Measurements from ENCODE around the gene KREMEN1.

KREMEN1 gene

DNA sequence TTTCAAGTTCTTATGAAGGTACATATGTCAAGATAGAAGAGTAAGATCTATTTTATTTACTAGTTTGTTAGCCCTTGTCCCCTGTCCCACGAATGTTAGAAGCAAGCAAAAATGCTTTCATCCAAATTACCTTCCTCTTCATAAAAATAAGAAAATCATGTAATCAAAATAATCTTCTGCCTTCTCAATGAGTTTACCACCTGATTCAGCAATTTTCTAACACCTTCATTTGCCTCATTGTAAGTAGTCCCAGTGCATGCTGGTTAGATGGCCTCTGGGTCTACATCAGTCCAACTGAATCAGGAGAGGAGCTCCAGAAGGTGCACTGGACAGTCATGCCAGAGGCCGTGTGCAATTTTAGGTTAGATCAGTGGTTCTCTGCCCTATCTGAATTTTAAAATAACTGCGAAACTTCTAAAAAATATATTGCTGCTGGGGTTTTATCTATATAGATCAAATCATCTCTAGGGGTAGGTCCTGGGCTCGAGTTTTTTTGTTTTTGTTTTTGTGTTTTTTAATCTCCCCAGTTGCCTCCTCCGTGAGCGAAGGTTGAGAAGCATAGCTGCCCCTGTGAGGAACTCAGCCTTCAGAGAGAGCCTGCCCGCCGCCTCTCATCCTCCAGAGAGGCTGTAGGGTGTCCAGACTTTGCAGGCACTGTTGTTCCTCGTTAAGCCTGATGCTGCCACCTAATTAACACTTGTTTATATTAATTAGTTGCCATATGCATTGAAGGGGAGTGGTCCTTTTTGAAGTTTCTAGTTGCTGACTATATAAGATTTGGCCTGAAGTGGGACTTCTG is 43.4 kb upstream of the KREMEN1 start:
- no peaks in the 10 kb centered on the region for H3K27me3 ChIP-seq (ENCODE audit: insufficient read depth, low read depth)
- TF ChIP-seq, protein P1, sequence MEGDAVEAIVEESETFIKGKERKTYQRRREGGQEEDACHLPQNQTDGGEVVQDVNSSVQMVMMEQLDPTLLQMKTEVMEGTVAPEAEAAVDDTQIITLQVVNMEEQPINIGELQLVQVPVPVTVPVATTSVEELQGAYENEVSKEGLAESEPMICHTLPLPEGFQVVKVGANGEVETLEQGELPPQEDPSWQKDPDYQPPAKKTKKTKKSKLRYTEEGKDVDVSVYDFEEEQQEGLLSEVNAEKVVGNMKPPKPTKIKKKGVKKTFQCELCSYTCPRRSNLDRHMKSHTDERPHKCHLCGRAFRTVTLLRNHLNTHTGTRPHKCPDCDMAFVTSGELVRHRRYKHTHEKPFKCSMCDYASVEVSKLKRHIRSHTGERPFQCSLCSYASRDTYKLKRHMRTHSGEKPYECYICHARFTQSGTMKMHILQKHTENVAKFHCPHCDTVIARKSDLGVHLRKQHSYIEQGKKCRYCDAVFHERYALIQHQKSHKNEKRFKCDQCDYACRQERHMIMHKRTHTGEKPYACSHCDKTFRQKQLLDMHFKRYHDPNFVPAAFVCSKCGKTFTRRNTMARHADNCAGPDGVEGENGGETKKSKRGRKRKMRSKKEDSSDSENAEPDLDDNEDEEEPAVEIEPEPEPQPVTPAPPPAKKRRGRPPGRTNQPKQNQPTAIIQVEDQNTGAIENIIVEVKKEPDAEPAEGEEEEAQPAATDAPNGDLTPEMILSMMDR (conservative IDR thresholded peaks at IDR 0.05; ENCODE audit: low read depth, low read length): no peak
- H3K9ac ChIP-seq: no peak overlapping the region
- no peaks in the 10 kb centered on the region for H3K36me3 ChIP-seq (ENCODE audit: insufficient read depth)
- H2AFZ ChIP-seq (ENCODE audit: low read depth): no peak overlapping the region
- H3K27ac ChIP-seq: no peak overlapping the region
- no peaks in the 10 kb centered on the region for H3K4me1 ChIP-seq (ENCODE audit: low read depth, poor library complexity, severe bottlenecking)
- H3K4me2 ChIP-seq: no peak overlapping the region
- no peaks in the 10 kb centered on the region for H3K79me2 ChIP-seq (ENCODE audit: insufficient read depth, low read depth)
- H3K4me3 ChIP-seq (IDR thresholded peaks at IDR 0.05; ENCODE audit: insufficient read depth, low read depth, low read length): no peak overlapping the region
- no peaks in the 10 kb centered on the region for H4K20me1 ChIP-seq (ENCODE audit: insufficient read depth)

DNA sequence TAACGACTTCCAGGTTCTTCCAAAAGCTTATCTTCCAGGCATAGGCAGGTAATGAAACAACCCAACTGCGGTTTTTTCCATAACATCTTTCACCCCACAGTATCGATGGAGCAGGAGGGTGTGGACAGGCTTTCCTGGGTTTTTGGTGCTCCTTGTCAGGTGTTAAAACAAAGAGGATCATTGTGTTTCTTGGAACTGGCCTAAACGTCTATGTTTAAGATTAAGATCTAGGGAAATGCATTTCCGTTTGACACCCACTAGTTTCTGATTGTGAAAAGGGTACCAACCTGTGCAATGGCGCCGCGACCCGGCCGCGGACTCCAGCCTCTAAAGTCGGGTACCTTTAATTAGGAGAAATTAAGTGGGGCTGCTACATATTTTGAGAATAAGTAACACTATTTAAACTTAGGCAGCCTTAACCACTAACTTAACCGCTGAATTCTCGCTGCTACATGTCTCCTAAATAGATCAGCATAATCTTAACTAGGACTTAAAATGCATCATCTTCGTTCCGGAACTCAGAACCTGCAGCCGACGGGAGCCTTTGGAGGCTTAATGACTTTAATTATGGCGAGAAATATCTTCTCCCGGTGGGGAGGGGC is 42.7 kb upstream of the KREMEN1 start:
- Histone ChIP-seq H3K4me1 (ENCODE audit: low read depth, poor library complexity, severe bottlenecking) (no peaks in the 10 kb centered on the region), H3K9ac (no peak overlapping the region), H3K79me2 (ENCODE audit: insufficient read depth, low read depth) (no peaks in the 10 kb centered on the region), H3K27me3 (ENCODE audit: insufficient read depth, low read depth) (no peaks in the 10 kb centered on the region), H3K4me2 (no peak overlapping the region), H3K27ac (no peak overlapping the region), H3K36me3 (ENCODE audit: insufficient read depth) (no peaks in the 10 kb centered on the region), H4K20me1 (ENCODE audit: insufficient read depth) (no peaks in the 10 kb centered on the region), H3K4me3 (IDR thresholded peaks at IDR 0.05; ENCODE audit: insufficient read depth, low read depth, low read length) (no peak overlapping the region), H2AFZ (ENCODE audit: low read depth) (no peak overlapping the region)
- TF ChIP-seq, protein P1 (conservative IDR thresholded peaks at IDR 0.05; ENCODE audit: low read depth, low read length): no peak

DNA sequence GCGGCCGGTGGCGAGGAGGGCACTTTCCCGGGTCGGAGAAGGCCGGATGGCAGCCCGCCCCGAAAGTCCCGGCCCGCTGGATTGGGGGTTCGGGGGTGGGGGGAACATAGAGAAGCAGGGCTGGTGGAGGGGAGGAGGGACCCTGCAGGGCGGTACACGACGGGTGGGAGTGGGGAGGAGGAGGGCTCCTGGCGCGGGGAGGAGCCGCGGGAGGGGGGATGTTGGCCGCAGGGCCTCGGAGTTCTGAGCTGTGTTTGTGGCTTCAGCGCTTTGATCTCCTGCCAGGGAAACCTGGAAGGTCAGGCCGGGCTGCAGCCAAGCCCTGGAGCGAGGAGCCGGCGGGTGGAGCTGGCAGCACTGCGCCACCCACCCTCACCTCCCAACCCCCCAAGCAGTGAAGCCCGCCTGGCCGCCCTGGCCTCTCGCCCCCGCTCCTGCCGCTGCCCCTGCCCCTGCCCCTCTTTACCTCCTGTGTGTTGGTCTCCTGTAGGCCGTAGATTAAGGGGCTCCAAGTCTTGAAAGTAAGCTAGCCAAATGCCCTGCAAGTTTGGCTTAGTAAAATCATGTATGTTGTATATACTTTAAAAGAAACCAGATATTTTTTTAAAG is 42.1 kb upstream of the KREMEN1 start:
- no peak overlapping the region for H3K9ac ChIP-seq
- TF ChIP-seq, protein P1 (conservative IDR thresholded peaks at IDR 0.05; ENCODE audit: low read depth, low read length): no peak
- H4K20me1 ChIP-seq (ENCODE audit: insufficient read depth): no peaks in the 10 kb centered on the region
- H3K4me1 ChIP-seq (ENCODE audit: low read depth, poor library complexity, severe bottlenecking): no peaks in the 10 kb centered on the region
- no peak overlapping the region for H2AFZ ChIP-seq (ENCODE audit: low read depth)
- H3K27me3 ChIP-seq (ENCODE audit: insufficient read depth, low read depth): no peaks in the 10 kb centered on the region
- no peak overlapping the region for H3K4me3 ChIP-seq (IDR thresholded peaks at IDR 0.05; ENCODE audit: insufficient read depth, low read depth, low read length)
- H3K4me2 ChIP-seq: no peak overlapping the region
- no peaks in the 10 kb centered on the region for H3K36me3 ChIP-seq (ENCODE audit: insufficient read depth)
- no peak overlapping the region for H3K27ac ChIP-seq
- H3K79me2 ChIP-seq (ENCODE audit: insufficient read depth, low read depth): no peaks in the 10 kb centered on the region

DNA sequence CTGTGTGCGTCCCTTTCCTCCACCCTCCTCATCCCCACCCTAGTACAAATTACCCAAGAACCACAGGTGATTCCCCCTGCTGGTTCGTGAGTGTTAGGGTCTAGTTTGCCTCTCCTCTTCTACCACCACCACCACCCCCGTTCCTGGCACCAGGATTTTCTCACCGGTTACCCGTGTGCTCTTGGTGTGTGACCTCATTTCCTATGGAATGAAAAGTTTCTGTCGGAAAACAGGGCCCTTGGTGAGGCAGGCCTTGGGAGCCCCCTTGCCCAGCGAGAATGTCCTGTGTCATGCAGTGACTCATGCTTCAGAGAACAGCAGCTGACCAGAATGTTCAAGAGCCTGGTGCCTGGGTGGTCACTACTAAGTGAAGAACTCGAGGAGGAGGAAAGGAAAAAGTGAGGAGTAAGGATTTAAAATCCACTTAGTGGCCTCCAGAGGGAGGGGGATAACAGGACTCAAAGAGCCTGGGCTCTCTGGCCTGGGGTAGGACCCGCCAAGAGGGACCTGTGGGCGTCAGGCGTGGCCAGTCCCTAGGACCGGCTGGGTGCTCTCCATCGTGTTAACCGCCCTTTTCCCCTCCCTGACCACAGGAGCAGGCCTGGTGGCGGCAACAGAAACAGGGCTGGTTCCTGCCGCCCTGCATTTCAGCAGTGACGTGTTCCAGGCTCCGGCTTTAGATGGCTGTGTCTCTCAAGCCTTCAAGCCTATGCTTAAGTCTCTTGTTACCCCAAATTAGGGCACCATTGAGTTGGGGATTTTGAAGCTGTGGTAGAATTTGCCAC is 41.4 kb upstream of the KREMEN1 start:
- Histone ChIP-seq H3K27ac (no peak overlapping the region), H3K27me3 (ENCODE audit: insufficient read depth, low read depth) (no peaks in the 10 kb centered on the region), H3K36me3 (ENCODE audit: insufficient read depth) (no peaks in the 10 kb centered on the region), H3K9ac (no peak overlapping the region), H3K79me2 (ENCODE audit: insufficient read depth, low read depth) (no peaks in the 10 kb centered on the region), H3K4me3 (IDR thresholded peaks at IDR 0.05; ENCODE audit: insufficient read depth, low read depth, low read length) (no peak overlapping the region), H3K4me1 (ENCODE audit: low read depth, poor library complexity, severe bottlenecking) (no peaks in the 10 kb centered on the region), H2AFZ (ENCODE audit: low read depth) (no peak overlapping the region), H3K4me2 (no peak overlapping the region), H4K20me1 (ENCODE audit: insufficient read depth) (no peaks in the 10 kb centered on the region)
- TF ChIP-seq, protein P1 (conservative IDR thresholded peaks at IDR 0.05; ENCODE audit: low read depth, low read length): no peak
